EL (cell line): Measurements from ENCODE around the gene HS6ST3.

Source experiments
- DNase-seq: peaks from one replicate; pipeline ENCODE4 v3.0.0-alpha.2; 2016

Gene HS6ST3

GRCh38 chr13:96858133-96858826 is 768.4 kb downstream of the HS6ST3 start:
- no peak for DNase-seq

- DNase-seq, result no peak
Measured at GRCh38 chr13:96860882-96861281, 771.0 kb downstream of the HS6ST3 start.

GRCh38 chr13:96862093-96862492 is 772.2 kb downstream of the HS6ST3 start:
- DNase-seq, result no peak

- DNase-seq, result no peak
Measured at GRCh38 chr13:96862999-96863398, 773.1 kb downstream of the HS6ST3 start.

GRCh38 chr13:96871469-96871868 is 781.6 kb downstream of the HS6ST3 start:
- no peak for DNase-seq

GRCh38 chr13:96880419-96880818 is 790.5 kb downstream of the HS6ST3 start:
- no peak for DNase-seq
